H1 (cell line): ENCODE results near the gene CCDC102A. TPM values are rescaled to one million over a fixed set of nuclear protein-coding genes. Genes with fewer than 3 reads are reported as not detected.

Experiments used
- CTCF ChIA-PET: fragments of 300-600 bp; sonication (Branson Sonifier 250); formaldehyde crosslinking; loops from one replicate; lab custom pipeline; 2021; ENCODE audit not compliant: partially characterized antibody; lab: Charles Lee
- POLR2A ChIA-PET: fragments of 300-600 bp; sonication (Branson Sonifier 250); formaldehyde crosslinking; loops from one replicate; lab custom pipeline; 2021; ENCODE audit warnings: inconsistent platforms; ENCODE audit not compliant: partially characterized antibody; lab: Charles Lee
- DNase-seq, 2 experiments: peaks; one replicate each; pipeline versions ENCODE4 v3.0.0 to v3.0.0-alpha.2; 2010 to 2022; ENCODE audit warnings: low spot score in 2 of 2, low read depth in 1 of 2, mixed read lengths in 1 of 2
- FAIRE-seq: peaks from 2 replicates; lab custom pipeline; 2011; peaks lifted over from hg19 to GRCh38; lab: Jason Lieb, UNC
- H2AFZ ChIP-seq: 2 replicates; pipeline ENCODE4 v1.8.1; 2012; ENCODE audit warnings: low read length, inconsistent platforms
- H2AK5ac ChIP-seq: 2 replicates; pipeline ENCODE4 v1.6.1; 2013; ENCODE audit warnings: low read depth, low read length
- H2BK120ac ChIP-seq: replicated peaks from 2 replicates; pipeline ENCODE3; 2013; ENCODE audit warnings: low read depth, low read length, inconsistent platforms
- H2BK12ac ChIP-seq: 2 replicates; pipeline ENCODE4 v1.6.1; 2013; ENCODE audit warnings: low read depth, low read length
- H2BK15ac ChIP-seq: 2 replicates; pipeline ENCODE4 v1.6.1; 2013; ENCODE audit warnings: low read length
- H2BK20ac ChIP-seq: 2 replicates; pipeline ENCODE4 v1.6.1; 2013; ENCODE audit warnings: low read length
- H2BK5ac ChIP-seq: 2 replicates; pipeline ENCODE4 v1.6.1; 2013; ENCODE audit warnings: low read depth, low read length
- H3K14ac ChIP-seq: 2 replicates; pipeline ENCODE4 v1.6.1; 2013; ENCODE audit warnings: inconsistent platforms; ENCODE audit not compliant: insufficient read length
- H3K18ac ChIP-seq: 2 replicates; pipeline ENCODE4 v1.6.1; 2013; ENCODE audit warnings: low read length; ENCODE audit errors: extremely low read depth
- H3K23ac ChIP-seq: 2 replicates; pipeline ENCODE4 v1.6.1; 2013; ENCODE audit warnings: inconsistent platforms; ENCODE audit not compliant: insufficient read length
- H3K23me2 ChIP-seq: 2 replicates; pipeline ENCODE4 v1.6.1; 2013; ENCODE audit warnings: low read depth, low read length
- H3K27ac ChIP-seq: 2 replicates; pipeline ENCODE4 v1.6.1; 2011; ENCODE audit warnings: low read depth, low read length, inconsistent platforms
- H3K27me3 ChIP-seq, 4 experiments: replicated peaks in 1 of 4; 1 replicate in 1 of 4; 2 replicates in 3 of 4; pipeline versions ENCODE4 v1.6.1 to v1.8.1; 2011 to 2013; ENCODE audit warnings: low read length in 3 of 4, mild to moderate bottlenecking in 3 of 4, inconsistent platforms in 2 of 4, mixed read lengths in 2 of 4, moderate library complexity in 1 of 4; ENCODE audit not compliant: control insufficient read depth in 3 of 4, insufficient read depth in 3 of 4; ENCODE audit errors: extremely low read depth in 1 of 4
- H3K36me3 ChIP-seq, 4 experiments: 2 replicates each; pipeline versions ENCODE4 v1.6.1 to v1.8.1; 2011 to 2013; ENCODE audit warnings: mild to moderate bottlenecking in 4 of 4, low read length in 3 of 4, moderate library complexity in 2 of 4, control low read depth in 1 of 4, inconsistent platforms in 1 of 4; ENCODE audit not compliant: insufficient read depth in 4 of 4, control insufficient read depth in 2 of 4
- H3K4ac ChIP-seq: replicated peaks from 2 replicates; pipeline ENCODE3; 2013; ENCODE audit warnings: low read length, low read depth, mixed read lengths, inconsistent platforms; ENCODE audit not compliant: insufficient read length
- H3K4me1 ChIP-seq, 4 experiments: replicated peaks in 1 of 4; 1 replicate in 1 of 4; 2 replicates in 3 of 4; pipeline versions ENCODE4 v1.6.1 to v1.8.1; 2011 to 2013; ENCODE audit warnings: low read length in 3 of 4, inconsistent platforms in 2 of 4, mixed read lengths in 1 of 4; ENCODE audit not compliant: insufficient read depth in 4 of 4, control insufficient read depth in 3 of 4
- H3K4me2 ChIP-seq, 2 experiments: 2 replicates each; pipeline versions ENCODE4 v1.6.1 to v1.8.1; 2011 to 2013; ENCODE audit warnings: low read depth in 2 of 2, low read length in 2 of 2, control low read depth in 1 of 2, inconsistent platforms in 1 of 2, mild to moderate bottlenecking in 1 of 2; ENCODE audit not compliant: insufficient read depth in 1 of 2
- H3K4me3 ChIP-seq, 4 experiments: fragments of 200-600, 300-600 bp in 1 of 4; sonication (generic), shearing (Covaris generic), sonication (Bioruptor Twin) in 1 of 4; 2 replicates each; pipeline versions ENCODE4 v1.5.1 to v1.8.1; 2011 to 2016; ENCODE audit warnings: low read length in 4 of 4, low read depth in 3 of 4, control low read depth in 2 of 4, inconsistent platforms in 2 of 4, mild to moderate bottlenecking in 2 of 4, mixed read lengths in 1 of 4, moderate library complexity in 1 of 4; ENCODE audit not compliant: insufficient read depth in 2 of 4; ENCODE audit errors: extremely low read depth in 1 of 4
- H3K56ac ChIP-seq: replicated peaks from 2 replicates; pipeline ENCODE3; 2013; ENCODE audit warnings: low read depth, mild to moderate bottlenecking, mixed read lengths, low read length, inconsistent platforms; ENCODE audit not compliant: insufficient read length
- H3K79me1 ChIP-seq: 2 replicates; pipeline ENCODE4 v1.6.1; 2013; ENCODE audit warnings: low read depth, low read length, control low read depth
- H3K79me2 ChIP-seq, 2 experiments: 2 replicates each; pipeline versions ENCODE4 v1.6.1 to v1.8.1; 2012 to 2013; ENCODE audit warnings: low read length in 2 of 2, mild to moderate bottlenecking in 2 of 2, inconsistent platforms in 1 of 2; ENCODE audit not compliant: insufficient read depth in 2 of 2, control insufficient read depth in 1 of 2
- H3K9ac ChIP-seq, 4 experiments: replicated peaks in 1 of 4; 1 replicate in 1 of 4; 2 replicates in 3 of 4; pipeline versions ENCODE4 v1.6.1 to v1.8.1; 2011 to 2013; ENCODE audit warnings: low read depth in 3 of 4, low read length in 3 of 4, control low read depth in 2 of 4, mild to moderate bottlenecking in 2 of 4, moderate library complexity in 2 of 4, inconsistent platforms in 1 of 4; ENCODE audit errors: extremely low read depth in 1 of 4
- H3K9me3 ChIP-seq, 2 experiments: 2 replicates each; pipeline versions ENCODE4 v1.6.1 to v1.8.1; 2012 to 2013; ENCODE audit warnings: mild to moderate bottlenecking in 2 of 2, moderate library complexity in 2 of 2, control low read depth in 1 of 2, inconsistent platforms in 1 of 2, low read depth in 1 of 2, low read length in 1 of 2, mixed read lengths in 1 of 2; ENCODE audit not compliant: insufficient read depth in 2 of 2
- H4K20me1 ChIP-seq, 2 experiments: replicated peaks in 1 of 2; 2 replicates each; pipeline versions ENCODE3 to v1.8.1; 2011 to 2013; ENCODE audit warnings: inconsistent platforms in 2 of 2, low read length in 2 of 2, mild to moderate bottlenecking in 1 of 2; ENCODE audit not compliant: insufficient read depth in 2 of 2, control insufficient read depth in 1 of 2
- H4K5ac ChIP-seq: 2 replicates; pipeline ENCODE4 v1.6.1; 2013; ENCODE audit warnings: low read length, low read depth, mixed read lengths, inconsistent platforms; ENCODE audit not compliant: insufficient read length
- H4K8ac ChIP-seq: 2 replicates; pipeline ENCODE4 v1.8.0; 2013; ENCODE audit warnings: mild to moderate bottlenecking, moderate library complexity, low read length, inconsistent platforms; ENCODE audit not compliant: insufficient read depth; ENCODE audit errors: extremely low read depth
- H4K91ac ChIP-seq: replicated peaks from 2 replicates; pipeline ENCODE3; 2013; ENCODE audit warnings: low read length, mixed read lengths, inconsistent platforms; ENCODE audit not compliant: insufficient read length
- ASH2L ChIP-seq: fragments of 200-600, 300-600 bp; sonication (generic); IDR thresholded peaks from one replicate; pipeline ENCODE4 v1.7.1; 2017; ENCODE audit warnings: low read length
- CTBP2 ChIP-seq: IDR thresholded peaks from 2 replicates; pipeline ENCODE4 v1.7.0; 2011; ENCODE audit warnings: borderline replicate concordance, mild to moderate bottlenecking, moderate library complexity, mixed read lengths, low read length; ENCODE audit not compliant: insufficient read depth, insufficient read length
- EP300 ChIP-seq, 2 experiments: IDR thresholded peaks; 1 replicate in 1 of 2; 2 replicates in 1 of 2; pipeline ENCODE4 v1.6.1; 2011 to 2012; ENCODE audit warnings: low read depth in 2 of 2, low read length in 2 of 2, mild to moderate bottlenecking in 2 of 2, borderline replicate concordance in 1 of 2, inconsistent platforms in 1 of 2, moderate library complexity in 1 of 2
- KDM5A ChIP-seq: fragments of 200-600 bp; IDR thresholded peaks from 2 replicates; pipeline ENCODE4 v1.7.1; 2012; ENCODE audit warnings: mild to moderate bottlenecking, low read length, inconsistent platforms, mixed read lengths
- MAX ChIP-seq: IDR thresholded peaks from 2 replicates; pipeline ENCODE4 v1.6.1; 2012; ENCODE audit warnings: inconsistent platforms
- POU5F1 ChIP-seq: IDR thresholded peaks from 2 replicates; pipeline ENCODE4 v1.6.1; 2011; ENCODE audit warnings: low read depth, mild to moderate bottlenecking, low read length, moderate library complexity
- SP2 ChIP-seq: IDR thresholded peaks from 2 replicates; pipeline ENCODE4 v1.6.1; 2012; ENCODE audit warnings: mild to moderate bottlenecking, low read length, inconsistent platforms
- SRF ChIP-seq: IDR thresholded peaks from 2 replicates; pipeline ENCODE4 v1.6.1; 2011; ENCODE audit warnings: mild to moderate bottlenecking, low read depth, low read length, moderate library complexity
- ZNF274 ChIP-seq: IDR thresholded peaks from 2 replicates; pipeline ENCODE4 v1.7.0; 2012; ENCODE audit warnings: low read length, borderline replicate concordance; ENCODE audit errors: extremely low read depth
- WGBS, 2 experiments: shearing (Covaris generic) in 1 of 2; methylation state at CpG; one replicate each; pipeline versions ENCODE4 v1.1.6 to v1.1.7; 2013 to 2015; ENCODE audit warnings: low lambda C conversion rate in 2 of 2, mixed read lengths in 2 of 2, inconsistent platforms in 1 of 2, low coverage in 1 of 2, missing lambda C conversion rate in 1 of 2; ENCODE audit not compliant: insufficient replicate concordance in 2 of 2, insufficient coverage in 1 of 2, insufficient read length in 1 of 2; ENCODE audit errors: extremely low coverage in 1 of 2, missing lambda C conversion rate in 1 of 2; 5-methylcytosine and 5-hydroxymethylcytosine counted together
- polyA plus RNA-seq, 7 experiments: library from polyadenylated mRNA; depleted of rRNA in 3 of 7; stranded (reverse) in 5 of 7; unstranded in 2 of 7; fragments of >200 nt in 5 of 7; fragments of 200-250 nt in 2 of 7; gene quantifications; 1 replicate in 5 of 7; 2 replicates in 1 of 7; 4 replicates in 1 of 7; pipeline versions ENCODE4 v1.2.1 to v1.2.3, GENCODE V29; 2011 to 2013; ENCODE audit warnings: missing spikeins in 2 of 7, mixed read lengths in 2 of 7
- total RNA-seq: library from RNA; stranded (reverse); fragmentation: NEBNext Ultra II Directional; extraction: Animal tissue kit (Norgen Biotek cat#: 25700); gene quantifications from 2 replicates; pipeline ENCODE4 v1.2.1, GENCODE V29; 2021
- TF ChIP-seq, protein P1 (sequence below): IDR thresholded peaks from 2 replicates; pipeline ENCODE4 v1.6.1; 2012; ENCODE audit warnings: inconsistent platforms

CCDC102A gene
- total and polyA plus RNA-seq, 2 of the 8 experiments (the other 6 are each of a cell fraction or from before 2014, with no cell fraction given) = 4.0 to 7.5 TPM

- FAIRE-seq (no peak), DNase-seq (peak; percentile 60 to 95)
- Histone ChIP-seq H4K8ac (peak within 1 kb of the TSS; percentile 7; the same call in 1 of the 2 replicates), H2BK5ac (no peak within 1 kb of the TSS), H3K23me2 (peaks cover 5% of the 10 kb centered on the region), H3K4me3 (peak within 1 kb of the TSS; percentile 93 to 97 (median 96)), H3K79me2 (peaks cover 4 to 26% of the 10 kb centered on the region in 2 experiments; a peak in 3 of 4 replicates), H3K4ac (no peak within 1 kb of the TSS), H4K20me1 (peaks cover 0 to 12% of the 10 kb centered on the region in 2 experiments), H3K23ac (no peak within 1 kb of the TSS), H4K5ac (peak within 1 kb of the TSS; percentile 65), H3K9ac (peak within 1 kb of the TSS; percentile 58 to 77 (median 74)), H3K9me3 (no peaks in the 10 kb centered on the region), H2BK12ac (no peak within 1 kb of the TSS), H3K56ac (no peak within 1 kb of the TSS), H3K14ac (no peak within 1 kb of the TSS), H3K18ac (no peak within 1 kb of the TSS), H4K91ac (no peak within 1 kb of the TSS), H3K27ac (no peak within 1 kb of the TSS), H3K27me3 (no peaks in the 10 kb centered on the region), H2AFZ (no peak within 1 kb of the TSS), H3K79me1 (peaks cover 11% of the 10 kb centered on the region), H3K4me1 (no peaks in the 10 kb centered on the region; a peak in 2 of 7 replicates), H2BK120ac (no peak within 1 kb of the TSS), H2BK20ac (no peak within 1 kb of the TSS), H3K36me3 (peaks cover 7 to 51% (median 40%) of the 10 kb centered on the region in 4 experiments), H3K4me2 (peak within 1 kb of the TSS; percentile 88 to 96), H2BK15ac (no peak within 1 kb of the TSS), H2AK5ac (no peak within 1 kb of the TSS)
- CTCF ChIA-PET = interaction anchor here (0.8 to 11.9 kb wide), 21 partner anchors 9 to 396 kb away, joined by 3 to 144 read pairs (median 4); no protein-coding TSS in a partner anchor
- WGBS, 2 experiments = 8% methylated on average over 35 of the region's 47 CpGs; no CpG with 5 or more reads in 1 of the 2 experiments
- POLR2A ChIA-PET = interaction anchor here (0.8 to 4.2 kb wide), 17 partner anchors 10 to 162 kb away, joined by 3 to 30 read pairs (median 4); partner anchors contain the start of genes CIAPIN1, COQ9 and DOK4
- no peak for TF ChIP-seq CTBP2
- TF ChIP-seq POU5F1 = no peak
- 0 out of 2 replicates have a peak, but pooled peaks have one; percentile 28 for TF ChIP-seq KDM5A
- peak; percentile 52 for TF ChIP-seq MAX
- TF ChIP-seq EP300 (IDR thresholded peaks at IDR 0.05; ENCODE audit: borderline replicate concordance in 1 of 2, low read depth in 2 of 2, low read length in 2 of 2) = peak in 1 of 2 experiments; percentile 51; a peak in 1 of 3 replicates
- TF ChIP-seq ASH2L = peak; percentile 60
- TF ChIP-seq SRF = 0 out of 2 replicates have a peak, but pooled peaks have one; percentile 21
- TF ChIP-seq, protein P1, sequence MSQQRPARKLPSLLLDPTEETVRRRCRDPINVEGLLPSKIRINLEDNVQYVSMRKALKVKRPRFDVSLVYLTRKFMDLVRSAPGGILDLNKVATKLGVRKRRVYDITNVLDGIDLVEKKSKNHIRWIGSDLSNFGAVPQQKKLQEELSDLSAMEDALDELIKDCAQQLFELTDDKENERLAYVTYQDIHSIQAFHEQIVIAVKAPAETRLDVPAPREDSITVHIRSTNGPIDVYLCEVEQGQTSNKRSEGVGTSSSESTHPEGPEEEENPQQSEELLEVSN = no peak
- TF ChIP-seq ZNF274 = no peak
- TF ChIP-seq SP2 = peak; percentile 84
Observed at GRCh38 chr16:57462209-57462977, 74.0 kb downstream of the CCDC102A start, which contains the start of gene POLR2C. POLR2C (plus strand) TSS chr16:57462679; CDS start chr16:57462725, 46 bp downstream.
